BE2C (cell line): Measurements from ENCODE around the gene KLHL41.
A peak's percentile ranks its signal among the peaks of the same experiment; 100 is the strongest.
"Not testable (repeated sequence)": the region's sequence is repeated elsewhere in the genome, so short reads cannot be mapped to it uniquely, and the experiment has no call there.

ENCODE experiments used
- DNase-seq: peaks from one replicate; pipeline ENCODE4 v3.0.0-alpha.2; 2020
- H3K27me3 ChIP-seq: fragments of 250-450 bp; sonication (Bioruptor Pico); 2 replicates; pipeline ENCODE4 v1.5.1; 2020; ENCODE audit warnings: mild to moderate bottlenecking
- H3K36me3 ChIP-seq: fragments of 250-450 bp; sonication (Bioruptor Pico); 2 replicates; pipeline ENCODE4 v1.5.1; 2020; ENCODE audit warnings: mild to moderate bottlenecking
- H3K4me1 ChIP-seq: fragments of 250-450 bp; sonication (Bioruptor Pico); 2 replicates; pipeline ENCODE4 v1.5.1; 2020
- H3K4me3 ChIP-seq: 2 replicates; pipeline ENCODE4 v1.5.1; 2011; ENCODE audit warnings: low read depth, low read length
- H3K9me3 ChIP-seq: fragments of 250-450 bp; sonication (Bioruptor Pico); 2 replicates; pipeline ENCODE4 v1.5.1; 2020
- CTCF ChIP-seq: IDR thresholded peaks from 2 replicates; pipeline ENCODE4 v1.5.1; 2012; ENCODE audit warnings: mild to moderate bottlenecking, low read depth, low read length

The KLHL41 gene

GRCh38 chr2:169572189-169572588 is 62.7 kb downstream of the KLHL41 start:
- peak overlapping the region; percentile 85 for H3K4me3 ChIP-seq
- no peaks in the 10 kb centered on the region for H3K27me3 ChIP-seq
- no peaks in the 10 kb centered on the region for H3K9me3 ChIP-seq
- no peaks in the 10 kb centered on the region for H3K36me3 ChIP-seq
- no peak for TF ChIP-seq CTCF
- no peak for DNase-seq
- H3K4me1 ChIP-seq, result no peaks in the 10 kb centered on the region

- Histone ChIP-seq H3K4me1 (no peaks in the 10 kb centered on the region), H3K36me3 (no peaks in the 10 kb centered on the region), H3K27me3 (no peaks in the 10 kb centered on the region), H3K9me3 (no peaks in the 10 kb centered on the region), H3K4me3 (peak overlapping the region; percentile 85)
- no peak for DNase-seq
- TF ChIP-seq CTCF, result no peak
Observed at GRCh38 chr2:169572821-169573159, 63.3 kb downstream of the KLHL41 start.

- Histone ChIP-seq H3K36me3 (no peaks in the 10 kb centered on the region), H3K9me3 (no peaks in the 10 kb centered on the region), H3K4me1 (no peaks in the 10 kb centered on the region), H3K27me3 (no peaks in the 10 kb centered on the region), H3K4me3 (peak within 1 kb of the TSS; percentile 85)
- DNase-seq, result peak; percentile 83
- no peak for TF ChIP-seq CTCF
Observed at GRCh38 chr2:169573160-169573973, 63.9 kb downstream of the KLHL41 start, which contains the start of gene FASTKD1. FASTKD1 (minus strand) TSS chr2:169573865; CDS start chr2:169572029, 1,836 bp downstream.

- H3K27me3 ChIP-seq, result no peaks in the 10 kb centered on the region
- H3K4me1 ChIP-seq, result no peaks in the 10 kb centered on the region
Observed at GRCh38 chr2:169573974-169574299, 64.4 kb downstream of the KLHL41 start.

GRCh38 chr2:169574539-169574938 is 65.0 kb downstream of the KLHL41 start:
- H3K4me1 ChIP-seq, H3K27me3 ChIP-seq, H3K36me3 ChIP-seq, H3K9me3 ChIP-seq, H3K4me3 ChIP-seq, DNase-seq: not testable (repeated sequence)

More at GRCh38 chr2:169573974-169574299, 64.4 kb downstream of the KLHL41 start:
- no peaks in the 10 kb centered on the region for H3K36me3 ChIP-seq
- no peaks in the 10 kb centered on the region for H3K9me3 ChIP-seq
- no peak for TF ChIP-seq CTCF
- H3K4me3 ChIP-seq, result peak overlapping the region; percentile 85
- DNase-seq, result no peak

- H3K27me3 ChIP-seq, H3K9me3 ChIP-seq, DNase-seq, H3K36me3 ChIP-seq, H3K4me1 ChIP-seq, H3K4me3 ChIP-seq: not testable (repeated sequence)
Observed at GRCh38 chr2:169575264-169575663, 65.8 kb downstream of the KLHL41 start.
